GM13977 (cell line): ENCODE measurements around the gene FMNL3.

Experiments used
- DNase-seq: peaks from one replicate; pipeline ENCODE4 v3.0.0; 2012; ENCODE audit warnings: low spot score
- in situ Hi-C: fragments of 300-500 bp; cut with MboI; formaldehyde crosslinking; loops from one replicate; pipeline ENCODE4 v1.12.0; 2022; ENCODE audit warnings: low sequenced_read_pairs, low pct_unique_long_range_greater_than_20kb, mixed read lengths, inconsistent platforms; ENCODE audit not compliant: unreplicated experiment
- TF ChIP-seq, protein P1 (sequence below): IDR thresholded peaks from 2 replicates; pipeline ENCODE4 v1.5.1; 2012; ENCODE audit warnings: mild to moderate bottlenecking, control low read depth; ENCODE audit not compliant: insufficient read depth; ENCODE audit errors: extremely low read depth, missing control alignments

FMNL3 gene

GRCh38 chr12:49684310-49684854 is 22.8 kb downstream of the FMNL3 start:
- in situ Hi-C loops, result no loop called here
- no peak for DNase-seq
- TF ChIP-seq, protein P1, sequence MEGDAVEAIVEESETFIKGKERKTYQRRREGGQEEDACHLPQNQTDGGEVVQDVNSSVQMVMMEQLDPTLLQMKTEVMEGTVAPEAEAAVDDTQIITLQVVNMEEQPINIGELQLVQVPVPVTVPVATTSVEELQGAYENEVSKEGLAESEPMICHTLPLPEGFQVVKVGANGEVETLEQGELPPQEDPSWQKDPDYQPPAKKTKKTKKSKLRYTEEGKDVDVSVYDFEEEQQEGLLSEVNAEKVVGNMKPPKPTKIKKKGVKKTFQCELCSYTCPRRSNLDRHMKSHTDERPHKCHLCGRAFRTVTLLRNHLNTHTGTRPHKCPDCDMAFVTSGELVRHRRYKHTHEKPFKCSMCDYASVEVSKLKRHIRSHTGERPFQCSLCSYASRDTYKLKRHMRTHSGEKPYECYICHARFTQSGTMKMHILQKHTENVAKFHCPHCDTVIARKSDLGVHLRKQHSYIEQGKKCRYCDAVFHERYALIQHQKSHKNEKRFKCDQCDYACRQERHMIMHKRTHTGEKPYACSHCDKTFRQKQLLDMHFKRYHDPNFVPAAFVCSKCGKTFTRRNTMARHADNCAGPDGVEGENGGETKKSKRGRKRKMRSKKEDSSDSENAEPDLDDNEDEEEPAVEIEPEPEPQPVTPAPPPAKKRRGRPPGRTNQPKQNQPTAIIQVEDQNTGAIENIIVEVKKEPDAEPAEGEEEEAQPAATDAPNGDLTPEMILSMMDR, result no peak

DNA sequence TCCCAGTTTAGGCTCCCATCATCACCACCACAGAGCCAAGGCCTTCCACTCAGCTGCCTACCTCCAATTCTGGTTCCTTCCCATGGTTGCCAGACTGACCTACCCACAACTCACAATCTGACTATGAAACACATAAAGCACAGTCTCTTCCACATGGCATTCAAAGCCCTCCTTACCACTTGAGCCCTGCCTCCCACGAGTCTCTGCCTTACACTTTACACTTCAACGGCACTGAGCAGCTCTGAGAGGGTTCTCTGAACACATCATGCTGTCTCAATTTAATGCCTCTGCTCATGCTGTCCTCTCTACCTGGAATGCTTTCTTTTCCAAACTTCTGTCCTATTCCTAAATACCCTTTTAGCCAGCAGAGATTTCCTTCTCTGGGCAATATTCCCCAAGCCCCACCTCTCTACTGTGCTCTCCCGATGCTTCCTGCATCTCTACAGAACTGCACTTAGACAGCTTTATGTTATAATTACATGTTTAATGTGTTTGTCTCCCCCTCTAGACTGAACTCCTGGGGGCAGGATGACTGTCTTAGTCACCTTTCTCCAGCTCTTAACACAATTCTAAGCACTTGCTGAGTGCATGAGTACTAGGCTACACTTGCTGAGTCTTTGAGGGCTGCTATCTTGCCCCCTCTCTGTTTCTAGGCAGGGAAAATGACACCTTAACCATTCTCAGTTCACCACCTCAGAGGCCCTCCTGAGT is 23.5 kb downstream of the FMNL3 start:
- TF ChIP-seq, protein P1, result no peak
- DNase-seq, result no peak
- in situ Hi-C loops, result no loop called here

DNA sequence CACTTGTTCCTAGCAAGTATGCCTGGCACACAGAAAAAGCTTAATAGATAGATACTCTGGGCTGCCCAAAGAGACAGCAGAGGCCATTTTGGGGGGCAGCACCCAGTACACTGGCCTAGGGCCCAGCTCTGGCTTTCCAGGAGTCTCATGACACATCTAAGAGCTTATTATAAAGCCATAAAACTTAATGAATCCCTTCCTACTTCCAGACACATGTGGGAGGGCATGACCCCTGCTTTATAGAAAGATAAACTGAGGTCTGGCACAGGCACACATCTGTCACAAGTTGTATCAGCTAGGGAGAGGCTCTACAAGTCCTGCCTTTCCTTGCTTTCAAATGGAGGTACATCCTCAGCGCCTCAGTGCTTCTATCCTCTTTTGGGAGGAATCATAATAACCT is 27.1 kb downstream of the FMNL3 start:
- TF ChIP-seq, protein P1, result no peak
- DNase-seq, result no peak
- in situ Hi-C loops, result no loop called here

DNA sequence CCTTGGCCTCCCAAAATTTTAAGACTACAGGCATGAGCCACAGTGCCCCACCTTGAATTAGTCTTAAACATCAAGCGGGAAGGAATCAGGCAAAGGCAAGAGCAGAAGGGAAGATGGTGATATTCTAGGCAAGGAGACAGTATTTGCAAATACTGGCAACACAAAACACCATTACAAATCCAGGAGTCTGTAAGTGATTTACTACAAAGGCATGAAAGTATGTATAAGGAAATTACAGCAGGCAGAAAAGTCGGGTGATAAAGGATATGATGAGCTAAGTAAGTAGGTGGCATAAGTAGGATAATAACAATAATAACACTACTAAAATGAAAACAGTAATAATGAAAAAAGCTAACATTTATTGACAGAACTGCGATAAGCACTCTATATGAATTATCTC is 28.5 kb downstream of the FMNL3 start:
- in situ Hi-C loops, result no loop called here
- TF ChIP-seq, protein P1, result no peak
- DNase-seq, result no peak

- no peak for DNase-seq
- in situ Hi-C loops, result no loop called here
- TF ChIP-seq, protein P1, result no peak
Observed at GRCh38 chr12:49675137-49675536, 32.1 kb downstream of the FMNL3 start.

GRCh38 chr12:49674318-49674981 is 32.8 kb downstream of the FMNL3 start:
- DNase-seq, result no peak
- in situ Hi-C loops, result no loop called here
- TF ChIP-seq, protein P1, result no peak
